BLaER1 treated with 17β-estradiol and CSF1 and Interleukin-3, amounts not matched to agents 10 nM and 100 nM (cell line): Measurements from ENCODE around the gene CST9.
"Not testable (repeated sequence)": the region's sequence is repeated elsewhere in the genome, so short reads cannot be mapped to it uniquely, and the experiment has no call there.

Experiments
- H3K27ac ChIP-seq, 11 experiments: shearing (Covaris generic); formaldehyde crosslinking; 2 replicates each; pipeline ENCODE4 v1.8.1; 2022
- H3K27me3 ChIP-seq, 11 experiments: shearing (Covaris generic); formaldehyde crosslinking; 2 replicates each; pipeline ENCODE4 v1.8.1; 2022
- H3K36me3 ChIP-seq, 11 experiments: shearing (Covaris generic); formaldehyde crosslinking; 2 replicates each; pipeline ENCODE4 v1.8.1; 2022
- H3K4me1 ChIP-seq, 10 experiments: shearing (Covaris generic); formaldehyde crosslinking; 2 replicates each; pipeline ENCODE4 v1.8.1; 2022
- H3K4me2 ChIP-seq, 11 experiments: shearing (Covaris generic); formaldehyde crosslinking; 2 replicates each; pipeline ENCODE4 v1.8.1; 2022
- H3K4me3 ChIP-seq, 10 experiments: shearing (Covaris generic); formaldehyde crosslinking; 2 replicates each; pipeline ENCODE4 v1.8.1; 2022
- H3K9ac ChIP-seq, 11 experiments: shearing (Covaris generic); formaldehyde crosslinking; 2 replicates each; pipeline ENCODE4 v1.8.1; 2022
- H3K9me3 ChIP-seq, 11 experiments: shearing (Covaris generic); formaldehyde crosslinking; replicated peaks in 1 of 11; 2 replicates each; pipeline ENCODE4 v1.8.1; 2022
- H4K20me1 ChIP-seq, 11 experiments: shearing (Covaris generic); formaldehyde crosslinking; 2 replicates each; pipeline ENCODE4 v1.8.1; 2022
- Cebpa-rat ChIP-seq, 11 experiments: shearing (Covaris generic); IDR thresholded peaks; 2 replicates each; pipeline ENCODE4 v1.8.1; 2022

CST9 gene

GRCh38 chr20:23623666-23624323 is 18.1 kb upstream of the CST9 start:
- no peaks in the 10 kb centered on the region for H3K36me3 ChIP-seq
- H3K27me3 ChIP-seq = no peaks in the 10 kb centered on the region
- H3K4me1 ChIP-seq = peaks cover 30 to 63% (median 40%) of the 10 kb centered on the region in 10 experiments
- H3K9me3 ChIP-seq = peaks cover 0 to 16% (median 0%) of the 10 kb centered on the region in 11 experiments; a peak in 6 of 22 replicates
- H3K9ac ChIP-seq = no peak overlapping the region
- peak overlapping the region in 3 of 11 experiments; percentile 24 to 86 (median 80); a peak in 3 of 22 replicates for H3K27ac ChIP-seq
- H3K4me2 ChIP-seq = peak overlapping the region in 7 of 11 experiments; percentile 7 to 79 (median 26); a peak in 9 of 22 replicates
- H3K4me3 ChIP-seq = no peak overlapping the region
- TF ChIP-seq Cebpa-rat (IDR thresholded peaks at IDR 0.05) = no peak
- H4K20me1 ChIP-seq = no peaks in the 10 kb centered on the region

- peaks cover 21 to 54% (median 31%) of the 10 kb centered on the region in 10 experiments for H3K4me1 ChIP-seq
- no peaks in the 10 kb centered on the region for H3K36me3 ChIP-seq
- no peaks in the 10 kb centered on the region for H4K20me1 ChIP-seq
- peak overlapping the region in 8 of 10 experiments; percentile 27 to 60 (median 42); a peak in 13 of 20 replicates for H3K4me3 ChIP-seq
- no peaks in the 10 kb centered on the region for H3K27me3 ChIP-seq
- TF ChIP-seq Cebpa-rat (IDR thresholded peaks at IDR 0.05) = no peak
- peak overlapping the region; percentile 56 to 89 (median 69) for H3K4me2 ChIP-seq
- H3K9me3 ChIP-seq = peaks cover 0 to 16% (median 0%) of the 10 kb centered on the region in 11 experiments; a peak in 6 of 22 replicates
- peak overlapping the region; percentile 25 to 86 (median 70); a peak in 20 of 22 replicates for H3K27ac ChIP-seq
- H3K9ac ChIP-seq = peak overlapping the region; percentile 4 to 78 (median 62); a peak in 19 of 22 replicates
Observed at GRCh38 chr20:23622839-23623343, 17.2 kb upstream of the CST9 start.

GRCh38 chr20:23622401-23622800 is 16.7 kb upstream of the CST9 start:
- H3K4me1 ChIP-seq = peaks cover 20 to 56% (median 26%) of the 10 kb centered on the region in 10 experiments
- peaks cover 0 to 16% (median 0%) of the 10 kb centered on the region in 11 experiments; a peak in 6 of 22 replicates for H3K9me3 ChIP-seq
- H3K27ac ChIP-seq = peak overlapping the region in 8 of 11 experiments; percentile 61 to 86 (median 79); a peak in 14 of 22 replicates
- H3K36me3 ChIP-seq, H4K20me1 ChIP-seq, H3K27me3 ChIP-seq: not testable (repeated sequence)
- H3K4me2 ChIP-seq = peak overlapping the region; percentile 56 to 89 (median 69)
- H3K4me3 ChIP-seq = peak overlapping the region in 2 of 10 experiments; percentile 37 to 53; a peak in 3 of 20 replicates
- H3K9ac ChIP-seq = peak overlapping the region in 3 of 11 experiments; percentile 67 to 78 (median 69); a peak in 6 of 22 replicates

- H3K9me3 ChIP-seq, H3K4me2 ChIP-seq, H3K36me3 ChIP-seq, H3K4me3 ChIP-seq, H3K9ac ChIP-seq, H3K27ac ChIP-seq, H4K20me1 ChIP-seq, H3K27me3 ChIP-seq: not testable (repeated sequence)
- peaks cover 19 to 52% (median 25%) of the 10 kb centered on the region in 10 experiments for H3K4me1 ChIP-seq
Observed at GRCh38 chr20:23620670-23621386, 15.1 kb upstream of the CST9 start.

GRCh38 chr20:23614163-23614562 is 8.4 kb upstream of the CST9 start:
- no peaks in the 10 kb centered on the region for H3K27me3 ChIP-seq
- peaks cover 0 to 16% (median 0%) of the 10 kb centered on the region in 10 experiments; a peak in 4 of 20 replicates for H3K4me1 ChIP-seq
- no peak for TF ChIP-seq Cebpa-rat (IDR thresholded peaks at IDR 0.05)
- no peak overlapping the region for H3K4me3 ChIP-seq
- no peak overlapping the region for H3K27ac ChIP-seq
- 0 out of 22 replicates have a peak, but pooled peaks cover 0 to 6% (median 0%) of the 10 kb centered on the region in 11 experiments for H3K9me3 ChIP-seq
- H4K20me1 ChIP-seq = no peaks in the 10 kb centered on the region
- no peak overlapping the region for H3K9ac ChIP-seq
- no peak overlapping the region for H3K4me2 ChIP-seq
- no peaks in the 10 kb centered on the region for H3K36me3 ChIP-seq

GRCh38 chr20:23613676-23614075 is 8.0 kb upstream of the CST9 start:
- TF ChIP-seq Cebpa-rat (IDR thresholded peaks at IDR 0.05) = no peak
- H3K36me3 ChIP-seq = no peaks in the 10 kb centered on the region

GRCh38 chr20:23612396-23612795 is 6.7 kb upstream of the CST9 start:
- H3K27ac ChIP-seq = no peak overlapping the region

More at GRCh38 chr20:23613676-23614075, 8.0 kb upstream of the CST9 start:
- Histone ChIP-seq H3K4me3 (no peak overlapping the region), H4K20me1 (no peaks in the 10 kb centered on the region), H3K4me2 (no peak overlapping the region), H3K27me3 (no peaks in the 10 kb centered on the region), H3K9me3 (0 out of 22 replicates have a peak, but pooled peaks cover 0 to 6% (median 0%) of the 10 kb centered on the region in 11 experiments), H3K4me1 (peaks cover 0 to 16% (median 0%) of the 10 kb centered on the region in 10 experiments; a peak in 4 of 20 replicates), H3K9ac (no peak overlapping the region), H3K27ac (no peak overlapping the region)

GRCh38 chr20:23609486-23610109 is 3.9 kb upstream of the CST9 start:
- no peaks in the 10 kb centered on the region for H3K36me3 ChIP-seq
- H3K27me3 ChIP-seq = no peaks in the 10 kb centered on the region
- no peak overlapping the region for H3K9ac ChIP-seq
- H3K4me3 ChIP-seq = no peak overlapping the region
- no peak overlapping the region for H3K27ac ChIP-seq
- no peaks in the 10 kb centered on the region for H3K9me3 ChIP-seq
- no peak overlapping the region for H3K4me2 ChIP-seq
- no peaks in the 10 kb centered on the region for H4K20me1 ChIP-seq
- peaks cover 4 to 23% (median 15%) of the 10 kb centered on the region in 10 experiments; a peak in 18 of 20 replicates for H3K4me1 ChIP-seq
- TF ChIP-seq Cebpa-rat (IDR thresholded peaks at IDR 0.05) = no peak

More at GRCh38 chr20:23612396-23612795, 6.7 kb upstream of the CST9 start:
- no peak overlapping the region for H3K4me2 ChIP-seq
- peaks cover 1 to 14% (median 6%) of the 10 kb centered on the region in 10 experiments; a peak in 19 of 20 replicates for H3K4me1 ChIP-seq
- no peaks in the 10 kb centered on the region for H3K36me3 ChIP-seq
- 0 out of 22 replicates have a peak, but pooled peaks cover 0 to 6% (median 0%) of the 10 kb centered on the region in 11 experiments for H3K9me3 ChIP-seq
- H3K27me3 ChIP-seq = no peaks in the 10 kb centered on the region
- no peaks in the 10 kb centered on the region for H4K20me1 ChIP-seq
- no peak for TF ChIP-seq Cebpa-rat (IDR thresholded peaks at IDR 0.05)
- H3K9ac ChIP-seq = no peak overlapping the region
- no peak overlapping the region for H3K4me3 ChIP-seq
